Nucleus accumbens (tissue), 56 donors: ENCODE measurements around the gene GDPD5.

Source experiments
- DNase-seq, 56 donors: peaks; one replicate each; lab custom pipeline; 2025; lab: John Stamatoyannopoulos, UW

The GDPD5 gene

DNA sequence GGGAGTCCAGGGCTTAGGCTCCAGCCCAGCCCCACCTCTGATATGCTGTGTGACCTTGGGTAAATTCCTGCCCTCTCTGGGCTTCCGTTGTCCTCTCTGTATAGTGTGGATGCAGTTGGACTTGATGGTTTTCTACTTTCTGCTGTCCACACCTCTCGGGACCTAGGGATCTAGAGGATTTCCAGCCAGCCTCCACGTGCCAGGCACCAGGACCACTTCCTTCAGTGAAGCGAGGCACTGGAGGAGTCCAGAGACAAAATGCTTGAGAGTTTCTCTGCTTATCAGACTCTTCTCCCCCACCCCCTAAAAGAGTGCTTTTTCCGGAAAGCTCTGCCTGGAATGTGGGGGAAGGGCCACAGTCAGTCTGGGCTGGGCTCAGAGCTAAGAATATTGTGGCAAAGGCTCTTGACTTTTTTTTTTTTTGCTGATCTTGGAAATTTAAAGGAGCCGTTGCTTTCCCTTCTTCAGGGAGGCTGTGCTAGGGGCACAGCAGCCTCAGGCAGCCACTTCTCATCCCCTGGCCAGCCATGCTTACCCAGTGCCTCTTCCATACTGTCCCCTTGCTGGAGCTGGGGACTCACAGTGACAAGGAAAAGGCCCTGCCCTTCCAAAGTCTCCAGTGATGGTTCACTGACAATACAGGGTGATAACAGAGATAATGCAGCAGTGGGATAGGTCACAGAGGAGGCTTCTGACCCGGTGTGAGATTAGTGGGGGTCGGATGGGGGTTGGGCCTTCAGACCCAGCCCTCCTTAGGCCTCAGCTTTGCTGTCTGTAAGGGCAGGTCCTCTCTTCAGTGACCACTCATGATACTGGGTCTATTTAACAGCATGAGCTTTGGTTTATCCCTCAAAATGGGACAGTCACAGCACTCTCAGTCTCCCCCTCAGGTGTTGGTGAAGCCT, 33.5 kb upstream of the GDPD5 start:
- DNase-seq, result no peak

- DNase-seq, result no peak
Observed at GRCh38 chr11:75557666-75558494, 32.1 kb upstream of the GDPD5 start.

- no peak for DNase-seq
Observed at GRCh38 chr11:75556275-75556674, 30.5 kb upstream of the GDPD5 start.

DNA sequence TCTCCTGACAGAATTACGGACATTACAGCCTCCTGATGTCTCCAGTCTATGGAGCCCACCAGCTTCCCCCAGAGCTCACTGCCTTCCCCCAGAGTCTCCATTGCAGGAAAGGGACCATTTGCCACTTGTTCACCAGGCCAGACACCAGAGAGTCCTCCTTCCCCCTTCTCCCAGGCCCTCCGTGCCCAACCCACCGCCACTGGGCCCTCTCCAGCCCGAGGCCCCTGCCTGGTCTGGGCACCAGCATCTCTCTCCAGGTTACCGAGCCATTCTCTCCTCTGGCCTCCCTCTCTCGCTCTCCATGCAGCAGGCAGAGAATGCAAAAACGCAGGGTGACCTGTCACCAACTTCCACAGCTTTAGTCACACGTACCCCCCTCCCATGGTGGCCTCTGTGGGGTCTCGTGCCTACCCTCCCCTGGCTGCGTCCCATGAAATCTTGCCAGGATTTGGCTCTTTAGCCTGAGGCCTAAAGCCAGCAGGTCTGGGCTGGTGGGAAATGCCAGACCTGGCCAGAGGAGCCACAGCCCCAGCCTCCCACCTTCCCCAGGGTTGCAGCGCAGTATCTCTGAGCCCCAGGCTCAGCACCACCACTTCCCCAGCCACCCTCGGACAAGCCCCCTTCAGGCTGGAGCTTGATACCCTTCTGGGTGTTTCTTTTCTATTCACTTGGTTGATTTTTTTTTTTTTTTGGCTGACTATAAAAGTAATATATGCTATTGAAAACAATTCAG, 29.5 kb upstream of the GDPD5 start:
- DNase-seq, result peak in 5 of 56 donors; percentile 24 to 67 (median 43)

DNA sequence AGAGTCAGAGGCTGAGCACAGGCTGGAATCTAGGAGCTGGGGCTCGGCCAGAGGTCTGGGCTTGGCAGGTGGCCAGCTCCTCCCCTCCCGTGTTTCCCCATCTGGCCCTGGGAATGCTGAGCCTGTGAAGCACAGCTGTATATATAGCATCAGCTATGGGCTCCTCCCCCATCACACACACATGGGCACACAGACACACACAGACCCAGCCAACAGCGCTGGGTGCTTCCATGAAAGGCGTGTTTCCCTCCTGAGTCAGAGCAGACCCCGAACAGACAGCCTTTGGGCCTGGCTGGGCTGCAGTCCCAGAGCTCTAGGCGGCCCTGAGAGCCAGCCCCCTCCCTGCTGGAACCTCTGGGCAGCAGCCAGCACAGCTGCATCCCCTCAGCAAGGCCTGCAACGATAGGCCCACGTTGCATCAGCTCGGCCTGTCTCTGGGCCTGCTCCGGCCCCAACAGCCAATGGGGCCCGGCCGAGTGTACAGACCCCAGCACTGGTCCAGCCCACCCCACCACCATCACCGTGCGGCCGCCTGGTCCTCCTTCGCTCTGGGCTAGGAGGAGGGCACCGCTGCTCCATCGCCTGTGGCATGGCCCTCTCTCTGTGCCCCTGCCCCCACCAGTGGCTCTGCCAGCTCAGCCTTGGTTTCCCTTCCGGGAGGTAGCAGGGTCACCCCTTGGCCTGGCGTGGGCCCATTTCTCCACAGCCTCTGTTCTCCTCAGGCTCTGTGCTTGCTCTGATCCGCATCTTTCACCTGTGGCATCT, 28.7 kb upstream of the GDPD5 start:
- DNase-seq, result peak; percentile 27 to 98 (median 92)

DNA sequence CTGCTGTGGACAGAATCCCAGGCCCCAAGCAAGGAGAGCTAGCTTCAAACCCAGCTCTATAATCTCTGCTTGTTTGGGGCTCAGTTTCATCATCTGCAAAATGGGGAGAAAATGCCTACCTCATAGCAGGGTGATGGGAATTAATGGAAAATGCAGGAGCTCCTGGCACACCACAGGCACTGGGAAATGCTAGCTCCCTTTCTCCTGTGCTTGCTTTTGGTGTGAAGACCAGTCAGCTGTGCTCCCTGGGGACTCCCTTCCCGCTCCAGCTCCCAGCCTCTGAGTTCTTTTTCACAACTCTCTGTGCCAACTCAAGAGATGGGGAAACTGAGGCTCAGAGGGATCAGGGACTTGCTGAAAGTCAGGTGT, 28.1 kb upstream of the GDPD5 start:
- DNase-seq, result no peak

GRCh38 chr11:75553182-75553581, 27.4 kb upstream of the GDPD5 start:
- no peak for DNase-seq

GRCh38 chr11:75549370-75549958, 23.7 kb upstream of the GDPD5 start:
- DNase-seq, result no peak

- DNase-seq, result no peak
Observed at GRCh38 chr11:75548595-75549272, 23.0 kb upstream of the GDPD5 start.

GRCh38 chr11:75547617-75548058, 21.9 kb upstream of the GDPD5 start:
- DNase-seq, result peak in 39 of 56 donors; percentile 8 to 74 (median 33)

DNA sequence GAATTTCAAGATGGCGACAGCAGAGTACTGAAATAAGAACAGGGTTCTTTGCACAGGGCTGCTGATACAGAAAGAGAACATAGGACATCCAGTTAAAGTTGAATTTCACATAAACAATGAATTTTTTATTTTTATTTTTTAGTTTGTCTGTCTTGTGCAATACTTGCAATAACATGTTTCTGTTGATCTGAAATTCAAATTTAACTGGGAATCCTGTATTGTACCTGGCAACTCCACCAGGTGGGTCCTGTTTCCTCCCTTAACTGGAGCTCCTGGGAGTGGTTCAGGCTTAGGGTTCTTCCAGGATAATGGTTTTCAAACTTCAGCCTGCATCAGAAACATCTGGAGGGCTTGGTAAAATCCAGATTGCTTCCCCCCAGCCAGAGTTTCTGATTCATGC, 21.4 kb upstream of the GDPD5 start:
- DNase-seq, result no peak

DNA sequence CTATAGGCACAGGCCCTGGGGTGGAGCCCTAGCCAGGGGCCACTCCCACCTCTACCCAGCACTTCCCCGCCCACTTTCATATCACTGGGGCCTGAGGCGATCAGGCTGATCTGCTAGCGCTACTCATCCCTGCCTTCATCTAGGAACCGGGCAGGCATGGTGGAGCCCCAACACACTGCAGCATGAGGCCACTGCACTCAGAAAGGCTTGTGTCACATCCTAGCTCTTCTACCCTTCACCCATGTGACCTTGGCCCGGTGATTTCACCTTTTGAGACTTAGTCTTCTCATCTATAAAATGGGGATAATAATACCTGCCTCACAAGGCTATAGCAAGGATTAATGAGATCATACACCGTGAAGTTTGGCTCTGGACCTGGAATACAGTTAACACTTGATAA, 18.1 kb upstream of the GDPD5 start:
- no peak for DNase-seq

DNA sequence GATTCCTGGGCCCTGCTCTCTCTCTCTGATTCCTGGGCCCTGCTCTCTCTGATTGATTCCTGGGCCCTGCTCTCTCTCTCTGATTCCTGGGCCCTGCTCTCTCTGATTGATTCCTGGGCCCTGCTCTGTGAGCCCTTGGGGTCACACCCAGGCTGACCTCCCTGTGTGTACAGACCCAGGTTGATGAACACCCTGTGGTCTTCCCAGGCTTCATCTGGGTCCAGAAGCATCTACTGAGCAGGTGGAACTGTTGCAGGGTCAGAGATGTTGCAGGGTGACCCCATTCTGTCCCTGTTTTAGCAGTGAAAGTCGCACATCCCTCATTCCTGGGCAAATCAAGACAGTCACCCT, 16.3 kb upstream of the GDPD5 start:
- no peak for DNase-seq

- DNase-seq, result no peak
Observed at GRCh38 chr11:75541193-75542087, 15.7 kb upstream of the GDPD5 start.

DNA sequence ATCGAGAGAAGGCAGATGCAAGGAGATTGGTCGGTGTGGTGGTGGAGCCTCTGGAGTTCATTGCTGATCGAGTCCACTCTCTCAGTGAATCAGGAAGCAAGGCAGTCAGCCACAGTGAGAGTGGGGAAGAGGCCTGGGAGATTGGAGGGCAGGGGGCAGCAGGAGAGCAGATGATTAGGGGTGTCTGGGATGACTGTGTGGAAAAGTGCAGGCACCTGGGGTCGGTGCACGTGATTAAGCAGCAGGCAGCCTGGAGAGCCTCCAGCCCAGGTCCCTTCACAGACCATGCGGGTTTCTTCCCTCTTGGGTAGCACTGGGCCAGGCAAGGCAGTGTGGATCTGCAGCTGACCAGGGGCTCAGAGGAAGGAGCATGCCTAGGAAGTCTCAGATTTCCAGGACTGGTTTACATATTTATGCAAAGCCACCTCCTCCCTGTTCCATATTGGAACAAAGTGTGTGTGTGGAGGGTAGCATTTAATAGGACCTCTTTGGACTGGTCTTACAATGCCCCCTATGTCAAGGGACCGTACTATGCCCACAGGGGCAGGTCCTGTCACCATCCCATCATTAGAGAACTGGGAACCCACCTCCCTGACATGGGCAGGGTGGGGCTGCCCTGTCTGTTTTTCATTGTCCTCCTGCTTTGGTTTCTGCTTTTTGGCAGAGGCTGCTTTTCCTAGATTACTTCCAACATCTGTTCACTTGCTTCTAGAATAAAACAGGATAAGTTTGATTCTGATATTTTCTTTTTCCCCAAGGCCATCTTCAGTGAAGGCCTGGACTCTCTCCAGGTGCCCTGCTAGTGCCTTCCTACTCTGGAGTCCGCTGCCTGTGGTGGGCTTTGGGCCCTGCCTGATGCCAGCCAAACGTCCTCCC, 14.0 kb upstream of the GDPD5 start:
- DNase-seq, result no peak

- DNase-seq, result no peak
Observed at GRCh38 chr11:75538150-75538942, 12.6 kb upstream of the GDPD5 start.
